ENCODE measurements around the gene COX8A. TPM values are rescaled to one million over a fixed set of nuclear protein-coding genes. Genes with fewer than 3 reads are reported as not detected.

The COX8A gene
- total and polyA plus RNA-seq, 9 of the 15 experiments (the other 6 are each of a cell fraction or from before 2014, with no cell fraction given) = 274 to 1,206 (median 526) TPM

GRCh38 chr11:63974259-63975143, at the start of gene COX8A (continued):
- no peak for TF ChIP-seq ATF1 (CRISPR knock-in tag; IDR thresholded peaks at IDR 0.05)
- TF ChIP-seq ATF1 (tag; IDR thresholded peaks at IDR 0.05) = peak; percentile 96
- 0 out of 2 replicates have a peak, but pooled peaks have one; percentile 66 for TF ChIP-seq ZNF133 (CRISPR knock-in tag; IDR thresholded peaks at IDR 0.05)
- peak; percentile 66 for TF ChIP-seq MEIS2 (IDR thresholded peaks at IDR 0.05; ENCODE audit: partially characterized antibody)
- TF ChIP-seq POLR2G (IDR thresholded peaks at IDR 0.05; ENCODE audit: low read depth, low read length) = peak; percentile 96
- peak; percentile 85; the same call in 1 of the 2 replicates for TF ChIP-seq ATF6 (CRISPR knock-in tag; IDR thresholded peaks at IDR 0.05)
- TF ChIP-seq RB1 (IDR thresholded peaks at IDR 0.05; ENCODE audit: low read depth) = peak; percentile 89
- TF ChIP-seq SREBF2 (CRISPR knock-in tag; IDR thresholded peaks at IDR 0.05) = no peak
- 0 out of 2 replicates have a peak, but pooled peaks have one; percentile 68 for TF ChIP-seq SRSF3 (IDR thresholded peaks at IDR 0.05; ENCODE audit: insufficient read depth, low read length)
- TF ChIP-seq, protein P1, sequence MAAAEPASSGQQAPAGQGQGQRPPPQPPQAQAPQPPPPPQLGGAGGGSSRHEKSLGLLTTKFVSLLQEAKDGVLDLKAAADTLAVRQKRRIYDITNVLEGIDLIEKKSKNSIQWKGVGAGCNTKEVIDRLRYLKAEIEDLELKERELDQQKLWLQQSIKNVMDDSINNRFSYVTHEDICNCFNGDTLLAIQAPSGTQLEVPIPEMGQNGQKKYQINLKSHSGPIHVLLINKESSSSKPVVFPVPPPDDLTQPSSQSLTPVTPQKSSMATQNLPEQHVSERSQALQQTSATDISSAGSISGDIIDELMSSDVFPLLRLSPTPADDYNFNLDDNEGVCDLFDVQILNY (CRISPR knock-in tag; IDR thresholded peaks at IDR 0.05) = no peak
- TF ChIP-seq, protein P2, sequence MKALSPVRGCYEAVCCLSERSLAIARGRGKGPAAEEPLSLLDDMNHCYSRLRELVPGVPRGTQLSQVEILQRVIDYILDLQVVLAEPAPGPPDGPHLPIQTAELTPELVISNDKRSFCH (CRISPR knock-in tag; IDR thresholded peaks at IDR 0.05) = no peak
- TF ChIP-seq, protein P2 (tag; IDR thresholded peaks at IDR 0.05) = peak; percentile 87
- peak; percentile 81 to 92 for TF ChIP-seq FOXK2 (conservative IDR thresholded peaks at IDR 0.05 in 1 of 2, IDR thresholded peaks at IDR 0.05 in 1 of 2; ENCODE audit: low read depth in 2 of 2)
- TF ChIP-seq, protein P3, sequence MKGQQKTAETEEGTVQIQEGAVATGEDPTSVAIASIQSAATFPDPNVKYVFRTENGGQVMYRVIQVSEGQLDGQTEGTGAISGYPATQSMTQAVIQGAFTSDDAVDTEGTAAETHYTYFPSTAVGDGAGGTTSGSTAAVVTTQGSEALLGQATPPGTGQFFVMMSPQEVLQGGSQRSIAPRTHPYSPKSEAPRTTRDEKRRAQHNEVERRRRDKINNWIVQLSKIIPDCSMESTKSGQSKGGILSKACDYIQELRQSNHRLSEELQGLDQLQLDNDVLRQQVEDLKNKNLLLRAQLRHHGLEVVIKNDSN (CRISPR knock-in tag; IDR thresholded peaks at IDR 0.05) = 0 out of 2 replicates have a peak, but pooled peaks have one; percentile 33
- peak; percentile 66 for TF ChIP-seq C11orf30 (IDR thresholded peaks at IDR 0.05; ENCODE audit: low read depth)
- TF ChIP-seq, protein P4, sequence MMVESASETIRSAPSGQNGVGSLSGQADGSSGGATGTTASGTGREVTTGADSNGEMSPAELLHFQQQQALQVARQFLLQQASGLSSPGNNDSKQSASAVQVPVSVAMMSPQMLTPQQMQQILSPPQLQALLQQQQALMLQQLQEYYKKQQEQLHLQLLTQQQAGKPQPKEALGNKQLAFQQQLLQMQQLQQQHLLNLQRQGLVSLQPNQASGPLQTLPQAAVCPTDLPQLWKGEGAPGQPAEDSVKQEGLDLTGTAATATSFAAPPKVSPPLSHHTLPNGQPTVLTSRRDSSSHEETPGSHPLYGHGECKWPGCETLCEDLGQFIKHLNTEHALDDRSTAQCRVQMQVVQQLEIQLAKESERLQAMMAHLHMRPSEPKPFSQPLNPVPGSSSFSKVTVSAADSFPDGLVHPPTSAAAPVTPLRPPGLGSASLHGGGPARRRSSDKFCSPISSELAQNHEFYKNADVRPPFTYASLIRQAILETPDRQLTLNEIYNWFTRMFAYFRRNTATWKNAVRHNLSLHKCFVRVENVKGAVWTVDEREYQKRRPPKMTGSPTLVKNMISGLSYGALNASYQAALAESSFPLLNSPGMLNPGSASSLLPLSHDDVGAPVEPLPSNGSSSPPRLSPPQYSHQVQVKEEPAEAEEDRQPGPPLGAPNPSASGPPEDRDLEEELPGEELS (CRISPR knock-in tag; IDR thresholded peaks at IDR 0.05; ENCODE audit: borderline replicate concordance) = peak; percentile 84; the same call in 1 of the 2 replicates
- TF ChIP-seq KDM5B (IDR thresholded peaks at IDR 0.05; ENCODE audit: insufficient replicate concordance, low read depth, low read length) = peak; percentile 79
- TF ChIP-seq ZNF77 (CRISPR knock-in tag; IDR thresholded peaks at IDR 0.05) = no peak
- TF ChIP-seq NKRF (IDR thresholded peaks at IDR 0.05; ENCODE audit: borderline replicate concordance) = peak; percentile 77

Measured in K562 (cell line).